H9 (cell line): Measurements from ENCODE around the gene THRB. TPM values are rescaled to one million over a fixed set of nuclear protein-coding genes. Genes with fewer than 3 reads are reported as not detected.

ENCODE experiments used
- DNase-seq: peaks from one replicate; pipeline ENCODE4 v3.0.0-alpha.2; 2017
- H2AFZ ChIP-seq: one replicate; pipeline ENCODE4 v1.6.1; 2013; ENCODE audit warnings: mild to moderate bottlenecking, low read length, control low read depth, moderate library complexity
- H2AK5ac ChIP-seq: 2 replicates; pipeline ENCODE4 v1.6.1; 2013; ENCODE audit warnings: low read length, control low read depth, mixed read lengths; ENCODE audit not compliant: insufficient read length
- H2BK120ac ChIP-seq: one replicate; pipeline ENCODE4 v1.6.1; 2013; ENCODE audit warnings: low read depth, mild to moderate bottlenecking, low read length, control low read depth, inconsistent platforms; ENCODE audit not compliant: poor library complexity, severe bottlenecking
- H2BK12ac ChIP-seq: 2 replicates; pipeline ENCODE4 v1.6.1; 2013; ENCODE audit warnings: low read length, control low read depth, mixed read lengths, low read depth; ENCODE audit not compliant: insufficient read length
- H2BK15ac ChIP-seq: 2 replicates; pipeline ENCODE4 v1.6.1; 2013; ENCODE audit warnings: low read depth, low read length, control low read depth
- H2BK20ac ChIP-seq: one replicate; pipeline ENCODE4 v1.6.1; 2013; ENCODE audit warnings: low read depth, mild to moderate bottlenecking, low read length, control low read depth, inconsistent platforms; ENCODE audit not compliant: poor library complexity, severe bottlenecking
- H2BK5ac ChIP-seq: 2 replicates; pipeline ENCODE4 v1.6.1; 2013; ENCODE audit warnings: low read length, control low read depth, mixed read lengths; ENCODE audit not compliant: insufficient read length
- H3K14ac ChIP-seq: 2 replicates; pipeline ENCODE4 v1.6.1; 2013; ENCODE audit warnings: low read length, control low read depth; ENCODE audit not compliant: insufficient read depth
- H3K18ac ChIP-seq: 2 replicates; pipeline ENCODE4 v1.6.1; 2013; ENCODE audit warnings: low read depth, mild to moderate bottlenecking, mixed read lengths, low read length, control low read depth; ENCODE audit not compliant: insufficient read length
- H3K23ac ChIP-seq: 2 replicates; pipeline ENCODE4 v1.6.1; 2013; ENCODE audit warnings: low read length, control low read depth, mixed read lengths, low read depth; ENCODE audit not compliant: insufficient read length
- H3K23me2 ChIP-seq: 2 replicates; pipeline ENCODE4 v1.6.1; 2013; ENCODE audit warnings: low read depth, mild to moderate bottlenecking, mixed read lengths, low read length, control low read depth; ENCODE audit not compliant: insufficient read length, poor library complexity, severe bottlenecking
- H3K27ac ChIP-seq: 2 replicates; pipeline ENCODE4 v1.5.1; 2013; ENCODE audit warnings: low read length, control low read depth, mixed read lengths, low read depth; ENCODE audit not compliant: insufficient read length
- H3K27me3 ChIP-seq: 2 replicates; pipeline ENCODE4 v1.6.1; 2013; ENCODE audit warnings: low read length, control low read depth, inconsistent platforms; ENCODE audit not compliant: insufficient read depth
- H3K4ac ChIP-seq: 2 replicates; pipeline ENCODE4 v1.6.1; 2013; ENCODE audit warnings: low read depth, mild to moderate bottlenecking, control low read depth, inconsistent platforms, low read length, moderate library complexity
- H3K4me1 ChIP-seq: 2 replicates; pipeline ENCODE4 v1.6.1; 2013; ENCODE audit warnings: low read length, control low read depth, inconsistent platforms; ENCODE audit not compliant: insufficient read depth
- H3K4me2 ChIP-seq: 2 replicates; pipeline ENCODE4 v1.6.1; 2013; ENCODE audit warnings: low read length, control low read depth, mixed read lengths; ENCODE audit not compliant: insufficient read length, insufficient read depth
- H3K56ac ChIP-seq: 2 replicates; pipeline ENCODE4 v1.6.1; 2013; ENCODE audit warnings: low read depth, mild to moderate bottlenecking, mixed read lengths, low read length, control low read depth; ENCODE audit not compliant: insufficient read length
- H3K79me1 ChIP-seq: 2 replicates; pipeline ENCODE4 v1.6.1; 2013; ENCODE audit warnings: low read depth, mild to moderate bottlenecking, moderate library complexity, low read length, control low read depth, inconsistent platforms; ENCODE audit not compliant: insufficient read depth, poor library complexity, severe bottlenecking
- H3K79me2 ChIP-seq: 2 replicates; pipeline ENCODE4 v1.6.1; 2013; ENCODE audit warnings: low read length, control low read depth, inconsistent platforms; ENCODE audit not compliant: insufficient read depth
- H3K9ac ChIP-seq: 2 replicates; pipeline ENCODE4 v1.6.1; 2013; ENCODE audit warnings: low read length, control low read depth, mixed read lengths; ENCODE audit not compliant: insufficient read length; ENCODE audit errors: extremely low read depth
- H3K9me3 ChIP-seq: one replicate; pipeline ENCODE4 v1.6.1; 2013; ENCODE audit warnings: low read depth, low read length, inconsistent platforms; ENCODE audit not compliant: control insufficient read depth
- H3T11ph ChIP-seq: one replicate; pipeline ENCODE4 v1.6.1; 2013; ENCODE audit warnings: mild to moderate bottlenecking, low read length, control low read depth, inconsistent platforms
- H4K20me1 ChIP-seq: one replicate; pipeline ENCODE4 v1.6.1; 2013; ENCODE audit not compliant: control insufficient read depth, insufficient read length, insufficient read depth
- H4K5ac ChIP-seq: 2 replicates; pipeline ENCODE4 v1.6.1; 2013; ENCODE audit warnings: low read depth, mild to moderate bottlenecking, mixed read lengths, low read length, control low read depth; ENCODE audit not compliant: insufficient read length
- H4K8ac ChIP-seq: replicated peaks from 2 replicates; pipeline ENCODE4 v1.6.1; 2013; ENCODE audit warnings: low read length, control low read depth, mixed read lengths, low read depth; ENCODE audit not compliant: insufficient read length
- H4K91ac ChIP-seq: 2 replicates; pipeline ENCODE4 v1.6.1; 2013; ENCODE audit warnings: low read depth, mild to moderate bottlenecking, moderate library complexity, mixed read lengths, low read length, control low read depth; ENCODE audit not compliant: insufficient read length
- H3K27ac Mint-ChIP-seq, 3 experiments: 2 replicates in 2 of 3; 3 replicates in 1 of 3; pipeline ENCODE4 v1.8.0; 2020 to 2021; ENCODE audit warnings: mixed read lengths in 3 of 3, mild to moderate bottlenecking in 1 of 3, moderate library complexity in 1 of 3
- H3K27me3 Mint-ChIP-seq: 2 replicates; pipeline ENCODE4 v1.8.0; 2021; ENCODE audit warnings: low read depth, mild to moderate bottlenecking, moderate library complexity, mixed read lengths
- H3K36me3 Mint-ChIP-seq, 3 experiments: 2 replicates in 2 of 3; 3 replicates in 1 of 3; pipeline ENCODE4 v1.8.0; 2020 to 2021; ENCODE audit warnings: low read depth in 3 of 3, mixed read lengths in 3 of 3; ENCODE audit not compliant: insufficient read depth in 1 of 3
- H3K4me1 Mint-ChIP-seq, 2 experiments: 2 replicates each; pipeline ENCODE4 v1.8.0; 2020; ENCODE audit warnings: mixed read lengths in 2 of 2
- H3K4me3 Mint-ChIP-seq, 2 experiments: 2 replicates in 1 of 2; 3 replicates in 1 of 2; pipeline ENCODE4 v1.8.0; 2020 to 2021; ENCODE audit warnings: mild to moderate bottlenecking in 2 of 2, mixed read lengths in 2 of 2, moderate library complexity in 1 of 2
- H3K9me3 Mint-ChIP-seq, 2 experiments: 2 replicates in 1 of 2; 3 replicates in 1 of 2; pipeline ENCODE4 v1.8.0; 2020; ENCODE audit warnings: mild to moderate bottlenecking in 2 of 2, mixed read lengths in 2 of 2, moderate library complexity in 1 of 2
- CTCF ChIP-seq: fragments of 200-600 bp; sonication (generic); conservative IDR thresholded peaks from 3 replicates; pipeline ENCODE4 v1.8.0; 2021; ENCODE audit warnings: antibody characterized with exemption, mild to moderate bottlenecking
- WGBS: extraction: QIAGEN DNeasy Blood & Tissue Kit; methylation state at CpG from one replicate; pipeline ENCODE4 v1.1.7; 2013; ENCODE audit warnings: missing lambda C conversion rate, low lambda C conversion rate, mixed read lengths; ENCODE audit not compliant: insufficient read length; ENCODE audit errors: extremely low coverage; 5-methylcytosine and 5-hydroxymethylcytosine counted together
- total RNA-seq: library from RNA; stranded (reverse); gene quantifications from 2 replicates; pipeline ENCODE4 v1.2.1, GENCODE V29; 2021

THRB gene
- total RNA-seq, 1 experiment from 2014 or later = 8.6 TPM

DNA sequence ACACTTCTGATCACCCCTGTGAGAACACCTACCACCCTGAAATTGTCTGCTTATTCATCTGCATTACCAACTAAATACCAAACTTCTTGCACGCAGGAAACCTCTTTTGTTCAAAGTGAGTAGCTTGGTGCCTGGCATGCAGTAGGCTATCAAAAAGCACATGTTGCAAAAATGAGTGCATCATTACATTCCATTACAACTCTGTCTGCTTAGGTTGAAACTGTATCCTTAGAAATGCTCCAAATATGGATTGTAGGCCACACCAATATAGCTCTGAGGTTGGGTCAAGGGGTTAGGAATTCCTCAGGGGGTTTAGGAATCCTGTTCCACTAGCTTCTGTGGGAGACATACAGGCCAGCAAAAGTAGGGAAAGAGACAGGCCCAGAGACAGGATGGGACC is 107.2 kb downstream of the THRB start:
- Histone ChIP-seq H3K79me2 (no peaks in the 10 kb centered on the region), H3K9me3 (no peaks in the 10 kb centered on the region), H4K91ac (no peak overlapping the region), H4K8ac (no peak overlapping the region), H4K20me1 (no peaks in the 10 kb centered on the region), H3T11ph (no peak overlapping the region), H3K23ac (no peak overlapping the region), H3K79me1 (no peaks in the 10 kb centered on the region), H3K27me3 (no peaks in the 10 kb centered on the region), H3K23me2 (no peaks in the 10 kb centered on the region), H3K4ac (no peak overlapping the region), H2BK5ac (no peak overlapping the region), H2AFZ (no peak overlapping the region), H3K27ac (no peak overlapping the region), H4K5ac (no peak overlapping the region), H3K14ac (no peak overlapping the region), H2BK20ac (no peak overlapping the region), H2AK5ac (no peak overlapping the region), H3K9ac (no peak overlapping the region), H2BK15ac (no peak overlapping the region), H3K56ac (no peak overlapping the region), H3K4me1 (peaks cover 5% of the 10 kb centered on the region; the same call in 1 of the 2 replicates), H2BK120ac (no peak overlapping the region), H3K18ac (no peak overlapping the region), H3K4me2 (no peak overlapping the region), H2BK12ac (no peak overlapping the region)
- H3K27ac Mint-ChIP-seq = no peak overlapping the region
- H3K4me1 Mint-ChIP-seq = peaks cover 12% of the 10 kb centered on the region in 2 experiments
- H3K27me3 Mint-ChIP-seq = no peaks in the 10 kb centered on the region
- H3K9me3 Mint-ChIP-seq = no peaks in the 10 kb centered on the region
- TF ChIP-seq CTCF = no peak
- no CpG with 5 or more reads among the region's 1 CpG for WGBS
- DNase-seq = no peak
- H3K4me3 Mint-ChIP-seq = no peak overlapping the region
- no peaks in the 10 kb centered on the region for H3K36me3 Mint-ChIP-seq
